SU-DHL-6 (cell line): Measurements from ENCODE around the gene RGL3.

Experiments used
- EZH2phosphoT487 ChIP-seq: fragments of 200-600 bp; sonication (generic), shearing (Covaris generic); conservative IDR thresholded peaks from 2 replicates; pipeline ENCODE4 v1.6.1; 2018; ENCODE audit warnings: mild to moderate bottlenecking, antibody characterized with exemption, low read length, moderate library complexity, mixed read lengths
- TF ChIP-seq, protein P1 (sequence below): fragments of 200-600 bp; sonication (generic); IDR thresholded peaks from one replicate; pipeline ENCODE4 v1.5.1; 2017; ENCODE audit warnings: antibody characterized with exemption, mild to moderate bottlenecking, low read length, moderate library complexity; ENCODE audit not compliant: insufficient read depth, poor library complexity, severe bottlenecking

DNA sequence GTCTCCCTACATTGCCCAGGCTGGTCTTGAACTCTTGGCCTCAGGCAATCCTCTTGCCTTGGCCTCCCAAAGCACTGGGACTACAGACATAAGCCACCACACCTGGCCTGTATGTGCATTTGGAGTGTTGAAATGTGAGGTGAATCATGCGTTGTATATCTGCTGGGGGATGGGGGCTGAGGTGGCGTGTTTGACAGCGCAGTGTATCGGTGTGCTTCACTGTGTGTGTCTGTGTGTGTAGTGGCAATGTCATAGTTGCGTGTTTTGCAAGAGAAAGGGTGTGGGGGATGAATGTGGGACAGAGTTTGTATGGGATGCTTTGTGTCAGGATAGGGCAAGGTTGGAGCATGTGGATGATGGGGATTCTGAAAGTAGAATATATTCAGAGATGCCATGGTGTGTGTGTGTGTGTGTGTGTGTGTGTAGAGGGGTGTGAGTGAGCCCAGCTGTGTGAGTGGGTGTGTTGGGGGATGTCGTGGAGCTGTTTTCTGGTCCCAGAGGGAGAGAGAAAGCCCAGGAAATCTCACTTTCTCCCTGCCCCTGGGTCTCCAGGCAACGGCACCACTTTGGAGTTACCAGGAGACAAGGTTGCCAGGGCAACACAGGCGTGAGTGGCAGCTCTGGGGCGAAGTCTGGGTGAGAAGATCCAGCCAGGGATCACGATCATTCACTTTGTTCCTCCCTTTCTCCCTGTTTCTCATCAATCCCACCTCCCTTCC, 45.8 kb downstream of the RGL3 start:
- TF ChIP-seq, protein P1, sequence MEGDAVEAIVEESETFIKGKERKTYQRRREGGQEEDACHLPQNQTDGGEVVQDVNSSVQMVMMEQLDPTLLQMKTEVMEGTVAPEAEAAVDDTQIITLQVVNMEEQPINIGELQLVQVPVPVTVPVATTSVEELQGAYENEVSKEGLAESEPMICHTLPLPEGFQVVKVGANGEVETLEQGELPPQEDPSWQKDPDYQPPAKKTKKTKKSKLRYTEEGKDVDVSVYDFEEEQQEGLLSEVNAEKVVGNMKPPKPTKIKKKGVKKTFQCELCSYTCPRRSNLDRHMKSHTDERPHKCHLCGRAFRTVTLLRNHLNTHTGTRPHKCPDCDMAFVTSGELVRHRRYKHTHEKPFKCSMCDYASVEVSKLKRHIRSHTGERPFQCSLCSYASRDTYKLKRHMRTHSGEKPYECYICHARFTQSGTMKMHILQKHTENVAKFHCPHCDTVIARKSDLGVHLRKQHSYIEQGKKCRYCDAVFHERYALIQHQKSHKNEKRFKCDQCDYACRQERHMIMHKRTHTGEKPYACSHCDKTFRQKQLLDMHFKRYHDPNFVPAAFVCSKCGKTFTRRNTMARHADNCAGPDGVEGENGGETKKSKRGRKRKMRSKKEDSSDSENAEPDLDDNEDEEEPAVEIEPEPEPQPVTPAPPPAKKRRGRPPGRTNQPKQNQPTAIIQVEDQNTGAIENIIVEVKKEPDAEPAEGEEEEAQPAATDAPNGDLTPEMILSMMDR, result no peak
- TF ChIP-seq EZH2phosphoT487, result no peak
